ENCODE measurements around the gene AFAP1. TPM values are rescaled to one million over a fixed set of nuclear protein-coding genes. Genes with fewer than 3 reads are reported as not detected.

The AFAP1 gene
- total RNA-seq, 2 donors from 2014 or later = 18.2 to 22.5 TPM

DNA sequence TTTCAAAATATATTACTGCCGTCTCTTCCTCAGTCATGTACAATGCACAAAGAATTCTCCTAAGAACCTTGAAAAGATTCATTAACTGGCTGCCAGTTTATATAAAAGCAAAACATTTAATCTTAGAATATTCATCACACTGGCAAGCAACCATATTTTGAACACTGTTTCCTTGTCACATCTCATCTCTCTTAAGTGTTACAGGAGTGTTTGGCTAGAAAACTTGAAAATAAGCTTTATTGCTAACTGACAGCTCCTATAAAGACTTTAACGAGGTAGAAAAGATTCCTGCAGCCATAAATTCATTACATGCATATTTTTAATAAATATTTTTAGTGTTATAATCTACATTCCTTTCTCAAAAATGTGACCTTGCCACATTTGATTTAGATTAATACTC, 149.6 kb downstream of the AFAP1 start:
- Histone ChIP-seq H3K36me3 (ENCODE audit: control insufficient read depth, insufficient read depth, low read length) (peaks cover 41% of the 10 kb centered on the region), H3K9ac (ENCODE audit: extremely low read depth, low read length, poor library complexity, severe bottlenecking) (no peak overlapping the region), H3K27ac (ENCODE audit: low read depth, low read length) (no peak overlapping the region), H3K9me3 (ENCODE audit: control insufficient read depth, low read length) (no peaks in the 10 kb centered on the region), H3K4me3 (ENCODE audit: low read length) (no peak overlapping the region), H3K4me1 (ENCODE audit: control insufficient read depth, insufficient read depth, low read length) (no peaks in the 10 kb centered on the region), H3K27me3 (ENCODE audit: control insufficient read depth, insufficient read depth, low read length, poor library complexity, severe bottlenecking) (no peaks in the 10 kb centered on the region)
- H3K27me3 Mint-ChIP-seq (ENCODE audit: insufficient read depth) = no peaks in the 10 kb centered on the region
- TF ChIP-seq, protein P1, sequence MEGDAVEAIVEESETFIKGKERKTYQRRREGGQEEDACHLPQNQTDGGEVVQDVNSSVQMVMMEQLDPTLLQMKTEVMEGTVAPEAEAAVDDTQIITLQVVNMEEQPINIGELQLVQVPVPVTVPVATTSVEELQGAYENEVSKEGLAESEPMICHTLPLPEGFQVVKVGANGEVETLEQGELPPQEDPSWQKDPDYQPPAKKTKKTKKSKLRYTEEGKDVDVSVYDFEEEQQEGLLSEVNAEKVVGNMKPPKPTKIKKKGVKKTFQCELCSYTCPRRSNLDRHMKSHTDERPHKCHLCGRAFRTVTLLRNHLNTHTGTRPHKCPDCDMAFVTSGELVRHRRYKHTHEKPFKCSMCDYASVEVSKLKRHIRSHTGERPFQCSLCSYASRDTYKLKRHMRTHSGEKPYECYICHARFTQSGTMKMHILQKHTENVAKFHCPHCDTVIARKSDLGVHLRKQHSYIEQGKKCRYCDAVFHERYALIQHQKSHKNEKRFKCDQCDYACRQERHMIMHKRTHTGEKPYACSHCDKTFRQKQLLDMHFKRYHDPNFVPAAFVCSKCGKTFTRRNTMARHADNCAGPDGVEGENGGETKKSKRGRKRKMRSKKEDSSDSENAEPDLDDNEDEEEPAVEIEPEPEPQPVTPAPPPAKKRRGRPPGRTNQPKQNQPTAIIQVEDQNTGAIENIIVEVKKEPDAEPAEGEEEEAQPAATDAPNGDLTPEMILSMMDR (conservative IDR thresholded peaks at IDR 0.05) = no peak
- no peaks in the 10 kb centered on the region for H3K4me1 Mint-ChIP-seq
- H3K27ac Mint-ChIP-seq = no peak overlapping the region
- DNase-seq = no peak
- peaks cover 29% of the 10 kb centered on the region for H3K36me3 Mint-ChIP-seq (ENCODE audit: low read depth)
- H3K4me3 Mint-ChIP-seq = no peak overlapping the region
- H3K9me3 Mint-ChIP-seq = no peaks in the 10 kb centered on the region
- 86 to 100% methylated on average over 1 to 2 of the region's 2 CpGs for WGBS, 2 experiments (ENCODE audit: insufficient coverage in 1 of 2, insufficient read length in 1 of 2)

DNA sequence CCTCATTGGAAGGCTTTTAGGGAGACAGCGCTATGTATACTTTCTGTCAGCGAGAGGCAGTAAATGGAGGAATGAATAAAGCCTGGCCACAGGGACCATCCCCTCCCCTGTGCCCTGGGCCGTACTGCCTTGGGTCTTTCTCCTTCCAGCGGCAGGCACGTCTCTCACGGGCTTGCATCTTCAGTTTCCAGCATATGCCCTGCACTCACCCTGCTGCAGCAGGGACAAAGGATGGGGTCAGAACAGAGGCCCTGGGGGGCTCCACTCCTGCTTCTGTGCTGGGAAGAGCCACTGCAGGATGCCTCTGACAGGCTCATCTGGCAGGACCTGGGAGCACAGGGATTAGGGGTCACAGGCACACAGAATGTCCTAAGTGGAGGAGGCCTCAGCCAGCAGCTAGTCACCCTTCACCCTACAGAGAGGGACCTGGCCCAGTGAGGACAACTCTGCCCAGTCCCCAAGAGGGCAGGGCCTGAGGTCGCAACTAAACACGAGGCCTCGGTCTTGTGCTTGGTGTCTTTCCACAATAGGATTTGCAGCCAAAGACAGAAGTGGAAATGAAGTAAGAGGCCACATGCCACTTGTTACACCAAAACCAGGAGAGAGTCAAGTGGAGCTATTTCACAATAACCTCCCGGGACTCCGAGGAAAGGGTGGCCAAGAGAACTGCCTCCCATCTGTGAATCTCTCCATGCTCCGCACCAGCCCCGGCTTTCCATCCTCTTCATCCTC, 150.8 kb downstream of the AFAP1 start:
- Histone ChIP-seq H3K9me3 (ENCODE audit: control insufficient read depth, low read length) (no peaks in the 10 kb centered on the region), H3K36me3 (ENCODE audit: control insufficient read depth, insufficient read depth, low read length) (peaks cover 50% of the 10 kb centered on the region), H3K4me3 (ENCODE audit: low read length) (no peak overlapping the region), H3K4me1 (ENCODE audit: control insufficient read depth, insufficient read depth, low read length) (no peaks in the 10 kb centered on the region), H3K27me3 (ENCODE audit: control insufficient read depth, insufficient read depth, low read length, poor library complexity, severe bottlenecking) (no peaks in the 10 kb centered on the region), H3K27ac (ENCODE audit: low read depth, low read length) (no peak overlapping the region), H3K9ac (ENCODE audit: extremely low read depth, low read length, poor library complexity, severe bottlenecking) (no peak overlapping the region)
- Mint-ChIP-seq H3K4me3 (no peak overlapping the region), H3K27me3 (ENCODE audit: insufficient read depth) (no peaks in the 10 kb centered on the region), H3K4me1 (no peaks in the 10 kb centered on the region), H3K27ac (no peak overlapping the region), H3K9me3 (no peaks in the 10 kb centered on the region), H3K36me3 (ENCODE audit: low read depth) (peaks cover 31% of the 10 kb centered on the region)
- no peak for DNase-seq
- 94 to 96% methylated on average over 10 to 12 of the region's 13 CpGs for WGBS, 2 experiments (ENCODE audit: insufficient coverage in 1 of 2, insufficient read length in 1 of 2)
- TF ChIP-seq, protein P1 (conservative IDR thresholded peaks at IDR 0.05) = no peak

DNA sequence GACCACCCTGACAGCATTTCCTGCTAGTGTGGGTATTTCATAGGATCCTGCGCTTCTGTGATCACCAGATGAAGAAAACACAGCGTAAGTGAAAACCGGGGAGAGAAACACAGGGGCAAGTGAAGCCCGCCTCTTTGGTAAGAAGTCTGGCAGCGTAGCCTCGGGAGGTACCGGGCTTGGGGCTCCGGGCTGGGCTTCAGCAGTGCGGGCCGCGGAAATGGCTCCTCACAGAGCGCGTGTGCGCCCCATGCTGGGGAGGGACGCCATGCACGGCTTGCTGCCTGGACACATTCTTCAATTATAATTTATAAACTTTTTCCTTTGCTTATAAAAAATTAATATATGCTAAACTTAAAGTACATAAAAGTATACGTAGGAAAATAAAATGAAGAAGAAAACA, 151.5 kb downstream of the AFAP1 start:
- no peaks in the 10 kb centered on the region for H3K27me3 Mint-ChIP-seq (ENCODE audit: insufficient read depth)
- 94 to 96% methylated on average over 9 to 14 of the region's 17 CpGs for WGBS, 2 experiments (ENCODE audit: insufficient coverage in 1 of 2, insufficient read length in 1 of 2)
- H3K27ac Mint-ChIP-seq = no peak overlapping the region
- no peak overlapping the region for H3K4me3 Mint-ChIP-seq
- DNase-seq = no peak
- TF ChIP-seq, protein P1 (conservative IDR thresholded peaks at IDR 0.05) = peak; percentile 13
- H3K4me1 ChIP-seq (ENCODE audit: control insufficient read depth, insufficient read depth, low read length) = no peaks in the 10 kb centered on the region
- H3K9me3 Mint-ChIP-seq = no peaks in the 10 kb centered on the region
- no peak overlapping the region for H3K9ac ChIP-seq (ENCODE audit: extremely low read depth, low read length, poor library complexity, severe bottlenecking)
- peaks cover 26% of the 10 kb centered on the region for H3K36me3 Mint-ChIP-seq (ENCODE audit: low read depth)
- H3K27ac ChIP-seq (ENCODE audit: low read depth, low read length) = no peak overlapping the region
- no peak overlapping the region for H3K4me3 ChIP-seq (ENCODE audit: low read length)
- H3K27me3 ChIP-seq (ENCODE audit: control insufficient read depth, insufficient read depth, low read length, poor library complexity, severe bottlenecking) = no peaks in the 10 kb centered on the region
- peaks cover 48% of the 10 kb centered on the region for H3K36me3 ChIP-seq (ENCODE audit: control insufficient read depth, insufficient read depth, low read length)
- no peaks in the 10 kb centered on the region for H3K9me3 ChIP-seq (ENCODE audit: control insufficient read depth, low read length)
- H3K4me1 Mint-ChIP-seq = no peaks in the 10 kb centered on the region
